SIG-M5 (cell line): ENCODE results near the gene TUBAL3.

Experiments
- DNase-seq: peaks from one replicate; lab custom pipeline; 2025; lab: John Stamatoyannopoulos, UW

Gene TUBAL3

GRCh38 chr10:5404208-5405041 lies at the start of gene TUBAL3:
TSS of gene TUBAL3 (minus strand) at chr10:5404828. CDS start at chr10:5404792, 36 bp downstream.
- no peak for DNase-seq

- DNase-seq = no peak
Observed at GRCh38 chr10:5453749-5454489, 49.3 kb upstream of the TUBAL3 start.

GRCh38 chr10:5450605-5451384 lies 46.2 kb upstream of the TUBAL3 start:
- no peak for DNase-seq

GRCh38 chr10:5449823-5450222 lies 45.2 kb upstream of the TUBAL3 start:
- DNase-seq = no peak

- DNase-seq = no peak
Observed at GRCh38 chr10:5449227-5449626, 44.6 kb upstream of the TUBAL3 start.

- DNase-seq = no peak
Observed at GRCh38 chr10:5448333-5449001, 43.8 kb upstream of the TUBAL3 start.

- DNase-seq = no peak
Observed at GRCh38 chr10:5447611-5448071, 43.0 kb upstream of the TUBAL3 start.

- no peak for DNase-seq
Observed at GRCh38 chr10:5447056-5447455, 42.4 kb upstream of the TUBAL3 start.

GRCh38 chr10:5446390-5446926 lies 41.8 kb upstream of the TUBAL3 start:
- DNase-seq = no peak

- no peak for DNase-seq
Observed at GRCh38 chr10:5445006-5445405, 40.4 kb upstream of the TUBAL3 start.

GRCh38 chr10:5443429-5443828 lies 38.8 kb upstream of the TUBAL3 start:
- DNase-seq = no peak

- no peak for DNase-seq
Observed at GRCh38 chr10:5442990-5443370, 38.4 kb upstream of the TUBAL3 start.

- DNase-seq = no peak
Observed at GRCh38 chr10:5442065-5442989, 37.7 kb upstream of the TUBAL3 start.

- no peak for DNase-seq
Observed at GRCh38 chr10:5441106-5441505, 36.5 kb upstream of the TUBAL3 start.

- DNase-seq = no peak
Observed at GRCh38 chr10:5440206-5440605, 35.6 kb upstream of the TUBAL3 start.

GRCh38 chr10:5435328-5435727 lies 30.7 kb upstream of the TUBAL3 start:
- no peak for DNase-seq

- DNase-seq = no peak
Observed at GRCh38 chr10:5434017-5434753, 29.6 kb upstream of the TUBAL3 start.

GRCh38 chr10:5433182-5433581 lies 28.6 kb upstream of the TUBAL3 start:
- no peak for DNase-seq

- DNase-seq = no peak
Observed at GRCh38 chr10:5428133-5428532, 23.5 kb upstream of the TUBAL3 start.

- no peak for DNase-seq
Observed at GRCh38 chr10:5424751-5425150, 20.1 kb upstream of the TUBAL3 start.
